Osteoblast (primary cell): ENCODE data around the gene TMBIM6. TPM values are rescaled to one million over a fixed set of nuclear protein-coding genes. Genes with fewer than 3 reads are reported as not detected.
A peak's percentile ranks its signal among the peaks of the same experiment; 100 is the strongest.

Experiments
- DNase-seq: peaks from one replicate; pipeline ENCODE4 v3.0.0; 2011; ENCODE audit warnings: low spot score, mixed read lengths; ENCODE audit not compliant: insufficient read length; ENCODE audit errors: missing footprints
- H2AFZ ChIP-seq: 2 replicates; pipeline ENCODE4 v1.6.0; 2011; ENCODE audit warnings: mild to moderate bottlenecking, low read length
- H3K27ac ChIP-seq: 2 replicates; pipeline ENCODE4 v1.5.1; 2011; ENCODE audit warnings: mild to moderate bottlenecking, low read depth, low read length, moderate library complexity
- H3K27me3 ChIP-seq: 2 replicates; pipeline ENCODE4 v1.6.0; 2012; ENCODE audit warnings: mild to moderate bottlenecking, control low read depth, inconsistent platforms, low read length, moderate library complexity; ENCODE audit not compliant: insufficient read depth
- H3K36me3 ChIP-seq: 2 replicates; pipeline ENCODE4 v1.5.1; 2011; ENCODE audit warnings: mild to moderate bottlenecking, low read length, control low read depth, moderate library complexity; ENCODE audit not compliant: insufficient read depth
- H3K4me1 ChIP-seq: 2 replicates; pipeline ENCODE4 v1.5.1; 2011; ENCODE audit warnings: mild to moderate bottlenecking, low read length, control low read depth, moderate library complexity; ENCODE audit not compliant: insufficient read depth
- H3K4me2 ChIP-seq: 2 replicates; pipeline ENCODE4 v1.6.0; 2011; ENCODE audit warnings: mild to moderate bottlenecking, low read length; ENCODE audit not compliant: insufficient read depth
- H3K4me3 ChIP-seq: fragments of 200-600 bp; sonication (generic); 3 replicates; pipeline ENCODE4 v1.5.1; 2012; ENCODE audit warnings: mild to moderate bottlenecking, low read length, inconsistent platforms; ENCODE audit not compliant: insufficient read depth
- H3K79me2 ChIP-seq: 2 replicates; pipeline ENCODE4 v1.6.0; 2012; ENCODE audit warnings: mild to moderate bottlenecking, low read length, control low read depth, inconsistent platforms; ENCODE audit not compliant: insufficient read depth
- H3K9me3 ChIP-seq: 2 replicates; pipeline ENCODE4 v1.5.1; 2011; ENCODE audit warnings: low read depth, low read length, control low read depth
- H4K20me1 ChIP-seq: 2 replicates; pipeline ENCODE4 v1.6.0; 2012; ENCODE audit warnings: mild to moderate bottlenecking, low read length, control low read depth; ENCODE audit not compliant: insufficient read depth
- total RNA-seq: library from RNA; depleted of rRNA; stranded (reverse); fragments of >200 nt; gene quantifications from 2 replicates; pipeline ENCODE4 v1.2.3, GENCODE V29; 2012
- TF ChIP-seq, protein P1 (sequence below): IDR thresholded peaks from 2 replicates; pipeline ENCODE4 v1.5.1; 2011; ENCODE audit warnings: mild to moderate bottlenecking, low read depth, low read length, moderate library complexity; ENCODE audit errors: extremely low read depth

Gene TMBIM6
- total RNA-seq, 1 donor: 398 TPM

DNA sequence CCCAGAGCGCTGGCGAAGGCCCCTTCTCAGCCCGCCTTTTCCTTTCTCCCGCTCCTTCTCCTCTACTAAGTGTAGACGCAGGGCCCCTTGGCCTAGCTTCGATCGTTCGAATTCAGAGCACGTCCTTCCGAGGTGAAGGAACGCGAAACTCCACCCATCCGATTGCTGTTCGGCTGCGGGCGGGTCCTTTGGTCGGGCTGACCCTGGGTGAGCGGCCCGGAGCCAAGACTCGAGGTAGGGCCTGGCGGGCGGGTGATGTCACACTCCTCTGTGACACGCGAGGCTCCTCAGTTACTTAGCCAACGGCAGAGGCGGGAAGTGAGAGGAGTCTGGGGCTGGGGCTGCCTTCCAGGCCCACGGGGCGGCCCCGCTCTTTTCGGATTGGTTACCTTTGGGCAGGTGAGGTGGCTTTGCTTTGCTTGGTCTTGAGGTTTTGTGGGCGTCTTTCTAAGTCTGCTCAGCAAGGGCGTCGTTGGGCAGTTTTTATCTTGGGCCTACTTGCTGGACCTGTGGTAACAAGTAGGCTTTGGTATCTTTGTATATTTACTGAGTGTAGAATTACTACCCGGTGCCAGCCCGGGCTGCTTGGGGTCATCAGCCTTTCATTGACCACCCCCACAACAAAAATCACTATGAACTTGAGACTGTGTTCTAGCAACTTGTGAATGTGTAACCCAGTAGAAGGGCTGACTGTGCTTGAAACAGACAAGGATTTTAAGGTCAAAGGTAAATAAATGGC is 694 bp downstream of the TMBIM6 start:
- TF ChIP-seq, protein P1, sequence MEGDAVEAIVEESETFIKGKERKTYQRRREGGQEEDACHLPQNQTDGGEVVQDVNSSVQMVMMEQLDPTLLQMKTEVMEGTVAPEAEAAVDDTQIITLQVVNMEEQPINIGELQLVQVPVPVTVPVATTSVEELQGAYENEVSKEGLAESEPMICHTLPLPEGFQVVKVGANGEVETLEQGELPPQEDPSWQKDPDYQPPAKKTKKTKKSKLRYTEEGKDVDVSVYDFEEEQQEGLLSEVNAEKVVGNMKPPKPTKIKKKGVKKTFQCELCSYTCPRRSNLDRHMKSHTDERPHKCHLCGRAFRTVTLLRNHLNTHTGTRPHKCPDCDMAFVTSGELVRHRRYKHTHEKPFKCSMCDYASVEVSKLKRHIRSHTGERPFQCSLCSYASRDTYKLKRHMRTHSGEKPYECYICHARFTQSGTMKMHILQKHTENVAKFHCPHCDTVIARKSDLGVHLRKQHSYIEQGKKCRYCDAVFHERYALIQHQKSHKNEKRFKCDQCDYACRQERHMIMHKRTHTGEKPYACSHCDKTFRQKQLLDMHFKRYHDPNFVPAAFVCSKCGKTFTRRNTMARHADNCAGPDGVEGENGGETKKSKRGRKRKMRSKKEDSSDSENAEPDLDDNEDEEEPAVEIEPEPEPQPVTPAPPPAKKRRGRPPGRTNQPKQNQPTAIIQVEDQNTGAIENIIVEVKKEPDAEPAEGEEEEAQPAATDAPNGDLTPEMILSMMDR: no peak
- peak overlapping the region; percentile 87 for H2AFZ ChIP-seq
- no peaks in the 10 kb centered on the region for H3K9me3 ChIP-seq
- peak overlapping the region; percentile 95 for H3K4me2 ChIP-seq
- peaks cover 4% of the 10 kb centered on the region for H3K36me3 ChIP-seq
- peak overlapping the region; percentile 98 for H3K4me3 ChIP-seq
- H4K20me1 ChIP-seq: peaks cover 52% of the 10 kb centered on the region
- H3K79me2 ChIP-seq: peaks cover 58% of the 10 kb centered on the region
- DNase-seq: peak; percentile 81
- peaks cover 23% of the 10 kb centered on the region for H3K4me1 ChIP-seq
- H3K27me3 ChIP-seq: no peaks in the 10 kb centered on the region
- H3K27ac ChIP-seq: peak overlapping the region; percentile 99

DNA sequence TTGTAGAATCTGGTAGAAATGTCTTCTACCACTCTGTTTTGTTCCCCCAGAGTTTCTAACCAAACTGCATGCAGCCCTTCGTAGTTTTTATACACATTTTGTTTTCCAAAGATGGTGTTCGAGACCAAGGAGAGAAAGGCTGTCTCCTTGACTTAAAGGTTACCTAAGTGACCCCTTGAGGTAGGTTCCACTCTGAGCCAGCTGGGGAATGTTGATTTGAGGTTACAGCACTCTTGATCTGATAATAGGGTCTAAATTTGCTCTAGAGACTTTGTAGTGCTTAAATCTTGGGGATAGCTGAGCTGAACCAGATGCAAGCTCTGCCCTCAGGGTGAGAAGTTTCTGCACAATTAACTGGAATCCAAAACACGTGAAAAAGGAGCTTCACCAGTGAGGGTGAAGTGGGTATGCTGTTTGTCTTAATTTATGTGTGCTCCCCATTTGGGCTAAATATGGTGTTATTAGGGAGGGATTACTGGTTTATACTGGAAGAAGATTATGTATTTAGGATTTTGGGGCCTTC is 3.1 kb downstream of the TMBIM6 start:
- Histone ChIP-seq H3K27me3 (no peaks in the 10 kb centered on the region), H3K4me3 (no peak overlapping the region), H3K9me3 (no peaks in the 10 kb centered on the region), H3K4me1 (peaks cover 28% of the 10 kb centered on the region), H2AFZ (no peak overlapping the region), H3K36me3 (peaks cover 4% of the 10 kb centered on the region), H4K20me1 (peaks cover 76% of the 10 kb centered on the region), H3K79me2 (peaks cover 82% of the 10 kb centered on the region), H3K4me2 (peak overlapping the region; percentile 20), H3K27ac (no peak overlapping the region)
- TF ChIP-seq, protein P1: no peak
- no peak for DNase-seq

DNA sequence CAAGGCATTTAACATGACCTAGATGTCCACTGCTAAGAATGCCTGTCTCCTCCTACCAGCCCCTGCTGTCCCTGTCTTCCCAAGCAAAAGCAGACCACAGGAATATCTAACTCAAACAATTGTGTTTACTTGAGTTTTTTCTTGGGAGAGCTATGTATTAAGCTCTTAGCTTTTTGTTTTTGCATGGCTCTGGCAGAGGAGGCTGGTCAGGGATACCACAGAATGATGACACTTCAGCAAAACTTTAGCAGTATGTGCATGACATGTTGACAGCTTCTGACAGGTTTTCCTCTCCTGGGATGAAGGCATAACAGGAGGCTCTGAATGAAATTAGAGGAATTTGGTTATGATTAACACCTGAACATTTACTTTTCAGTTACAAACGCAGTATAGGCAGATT is 6.9 kb downstream of the TMBIM6 start:
- H3K27me3 ChIP-seq: no peaks in the 10 kb centered on the region
- DNase-seq: peak; percentile 58
- no peak overlapping the region for H2AFZ ChIP-seq
- H3K4me2 ChIP-seq: no peak overlapping the region
- H3K27ac ChIP-seq: peak overlapping the region; percentile 32
- TF ChIP-seq, protein P1: no peak
- H3K79me2 ChIP-seq: peaks cover 99% of the 10 kb centered on the region
- H3K36me3 ChIP-seq: peaks cover 20% of the 10 kb centered on the region
- no peak overlapping the region for H3K4me3 ChIP-seq
- peaks cover 92% of the 10 kb centered on the region for H4K20me1 ChIP-seq
- H3K9me3 ChIP-seq: no peaks in the 10 kb centered on the region
- H3K4me1 ChIP-seq: peaks cover 27% of the 10 kb centered on the region

- H4K20me1 ChIP-seq: peaks cover 92% of the 10 kb centered on the region
- peaks cover 98% of the 10 kb centered on the region for H3K79me2 ChIP-seq
- H3K27ac ChIP-seq: peak overlapping the region; percentile 32
- no peak overlapping the region for H3K4me3 ChIP-seq
- TF ChIP-seq, protein P1: no peak
- no peak overlapping the region for H2AFZ ChIP-seq
- DNase-seq: no peak
- no peaks in the 10 kb centered on the region for H3K9me3 ChIP-seq
- H3K4me1 ChIP-seq: peaks cover 27% of the 10 kb centered on the region
- H3K36me3 ChIP-seq: peaks cover 19% of the 10 kb centered on the region
- no peaks in the 10 kb centered on the region for H3K27me3 ChIP-seq
- no peak overlapping the region for H3K4me2 ChIP-seq
Observed at GRCh38 chr12:49748800-49749199, 7.4 kb downstream of the TMBIM6 start.
